ENCODE results near the gene YWHAQ. TPM values are rescaled to one million over a fixed set of nuclear protein-coding genes. Genes with fewer than 3 reads are reported as not detected.

The YWHAQ gene
- total and polyA plus RNA-seq, 9 of the 15 experiments (the other 6 are each of a cell fraction or from before 2014, with no cell fraction given) = 63.1 to 359 (median 203) TPM

GRCh38 chr2:9660781-9661180 lies 30.0 kb upstream of the YWHAQ start (continued):
- TF ChIP-seq ZNF282 (CRISPR knock-in tag; IDR thresholded peaks at IDR 0.05) = no peak
- TF ChIP-seq TCF7 (IDR thresholded peaks at IDR 0.05; ENCODE audit: borderline replicate concordance) = no peak
- TF ChIP-seq KDM1A (IDR thresholded peaks at IDR 0.05) = peak; percentile 22 to 30; a peak in 1 of 4 replicates
- TF ChIP-seq, protein P1, sequence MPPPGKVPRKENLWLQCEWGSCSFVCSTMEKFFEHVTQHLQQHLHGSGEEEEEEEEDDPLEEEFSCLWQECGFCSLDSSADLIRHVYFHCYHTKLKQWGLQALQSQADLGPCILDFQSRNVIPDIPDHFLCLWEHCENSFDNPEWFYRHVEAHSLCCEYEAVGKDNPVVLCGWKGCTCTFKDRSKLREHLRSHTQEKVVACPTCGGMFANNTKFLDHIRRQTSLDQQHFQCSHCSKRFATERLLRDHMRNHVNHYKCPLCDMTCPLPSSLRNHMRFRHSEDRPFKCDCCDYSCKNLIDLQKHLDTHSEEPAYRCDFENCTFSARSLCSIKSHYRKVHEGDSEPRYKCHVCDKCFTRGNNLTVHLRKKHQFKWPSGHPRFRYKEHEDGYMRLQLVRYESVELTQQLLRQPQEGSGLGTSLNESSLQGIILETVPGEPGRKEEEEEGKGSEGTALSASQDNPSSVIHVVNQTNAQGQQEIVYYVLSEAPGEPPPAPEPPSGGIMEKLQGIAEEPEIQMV (tag; conservative IDR thresholded peaks at IDR 0.05; ENCODE audit: low read depth) = no peak
- TF ChIP-seq EP400 (IDR thresholded peaks at IDR 0.05) = no peak
- no peak for TF ChIP-seq CREBBP (IDR thresholded peaks at IDR 0.05; ENCODE audit: low read depth, low read length)
- no peak for TF ChIP-seq TAF1 (IDR thresholded peaks at IDR 0.05; ENCODE audit: control insufficient read depth, extremely low read depth, insufficient read depth, low read length, severe bottlenecking)
- TF ChIP-seq ADNP (tag; IDR thresholded peaks at IDR 0.05) = 0 out of 2 replicates have a peak, but pooled peaks have one; percentile 17
- no peak for TF ChIP-seq DACH1 (IDR thresholded peaks at IDR 0.05; ENCODE audit: partially characterized antibody)
- no peak for TF ChIP-seq ZNF445 (CRISPR knock-in tag; IDR thresholded peaks at IDR 0.05; ENCODE audit: low read depth)
- TF ChIP-seq, protein P2, sequence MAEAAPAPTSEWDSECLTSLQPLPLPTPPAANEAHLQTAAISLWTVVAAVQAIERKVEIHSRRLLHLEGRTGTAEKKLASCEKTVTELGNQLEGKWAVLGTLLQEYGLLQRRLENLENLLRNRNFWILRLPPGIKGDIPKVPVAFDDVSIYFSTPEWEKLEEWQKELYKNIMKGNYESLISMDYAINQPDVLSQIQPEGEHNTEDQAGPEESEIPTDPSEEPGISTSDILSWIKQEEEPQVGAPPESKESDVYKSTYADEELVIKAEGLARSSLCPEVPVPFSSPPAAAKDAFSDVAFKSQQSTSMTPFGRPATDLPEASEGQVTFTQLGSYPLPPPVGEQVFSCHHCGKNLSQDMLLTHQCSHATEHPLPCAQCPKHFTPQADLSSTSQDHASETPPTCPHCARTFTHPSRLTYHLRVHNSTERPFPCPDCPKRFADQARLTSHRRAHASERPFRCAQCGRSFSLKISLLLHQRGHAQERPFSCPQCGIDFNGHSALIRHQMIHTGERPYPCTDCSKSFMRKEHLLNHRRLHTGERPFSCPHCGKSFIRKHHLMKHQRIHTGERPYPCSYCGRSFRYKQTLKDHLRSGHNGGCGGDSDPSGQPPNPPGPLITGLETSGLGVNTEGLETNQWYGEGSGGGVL (CRISPR knock-in tag; IDR thresholded peaks at IDR 0.05) = no peak
- no peak for TF ChIP-seq ZNF696 (CRISPR knock-in tag; conservative IDR thresholded peaks at IDR 0.05)
- TF ChIP-seq MLLT1 (IDR thresholded peaks at IDR 0.05) = no peak
- no peak for TF ChIP-seq LARP7 (IDR thresholded peaks at IDR 0.05)
- TF ChIP-seq ZHX1 (conservative IDR thresholded peaks at IDR 0.05; ENCODE audit: low read length) = no peak
- no peak for TF ChIP-seq BMI1 (IDR thresholded peaks at IDR 0.05; ENCODE audit: low read length)
- TF ChIP-seq, protein P3, sequence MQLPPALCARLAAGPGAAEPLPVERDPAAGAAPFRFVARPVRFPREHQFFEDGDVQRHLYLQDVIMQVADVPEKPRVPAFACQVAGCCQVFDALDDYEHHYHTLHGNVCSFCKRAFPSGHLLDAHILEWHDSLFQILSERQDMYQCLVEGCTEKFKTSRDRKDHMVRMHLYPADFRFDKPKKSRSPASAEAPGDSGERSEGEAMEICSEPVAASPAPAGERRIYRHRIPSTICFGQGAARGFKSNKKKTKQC (CRISPR knock-in tag; IDR thresholded peaks at IDR 0.05) = no peak
- no peak for TF ChIP-seq RAD51 (IDR thresholded peaks at IDR 0.05; ENCODE audit: borderline replicate concordance, low read depth)
- TF ChIP-seq ZBTB33 (CRISPR knock-in tag; IDR thresholded peaks at IDR 0.05) = no peak

Data from K562 (cell line).